GM12872 (cell line): ENCODE data around the gene NUDCD3.

ENCODE experiments used
- CTCF ChIP-seq: IDR thresholded peaks from 3 replicates; pipeline ENCODE4 v1.5.1; 2011; ENCODE audit warnings: low read depth, mild to moderate bottlenecking, low read length, moderate library complexity; ENCODE audit not compliant: insufficient read depth

Gene NUDCD3

GRCh38 chr7:44515590-44516268 is 25.3 kb upstream of the NUDCD3 start:
- TF ChIP-seq CTCF = no peak

- no peak for TF ChIP-seq CTCF
Observed at GRCh38 chr7:44512736-44513135, 22.3 kb upstream of the NUDCD3 start.

GRCh38 chr7:44511863-44512468 is 21.5 kb upstream of the NUDCD3 start:
- no peak for TF ChIP-seq CTCF

GRCh38 chr7:44511236-44511635 is 20.8 kb upstream of the NUDCD3 start:
- TF ChIP-seq CTCF = no peak

- no peak for TF ChIP-seq CTCF
Observed at GRCh38 chr7:44508328-44509030, 18.0 kb upstream of the NUDCD3 start.

GRCh38 chr7:44505595-44505994 is 15.1 kb upstream of the NUDCD3 start:
- TF ChIP-seq CTCF = no peak

GRCh38 chr7:44498230-44498954 is 7.9 kb upstream of the NUDCD3 start:
- TF ChIP-seq CTCF = no peak
